ENCODE data around the gene LSM14A.

GRCh38 chr19:34274284-34274826 lies 102.1 kb downstream of the LSM14A start:
- TF ChIP-seq, protein P1, sequence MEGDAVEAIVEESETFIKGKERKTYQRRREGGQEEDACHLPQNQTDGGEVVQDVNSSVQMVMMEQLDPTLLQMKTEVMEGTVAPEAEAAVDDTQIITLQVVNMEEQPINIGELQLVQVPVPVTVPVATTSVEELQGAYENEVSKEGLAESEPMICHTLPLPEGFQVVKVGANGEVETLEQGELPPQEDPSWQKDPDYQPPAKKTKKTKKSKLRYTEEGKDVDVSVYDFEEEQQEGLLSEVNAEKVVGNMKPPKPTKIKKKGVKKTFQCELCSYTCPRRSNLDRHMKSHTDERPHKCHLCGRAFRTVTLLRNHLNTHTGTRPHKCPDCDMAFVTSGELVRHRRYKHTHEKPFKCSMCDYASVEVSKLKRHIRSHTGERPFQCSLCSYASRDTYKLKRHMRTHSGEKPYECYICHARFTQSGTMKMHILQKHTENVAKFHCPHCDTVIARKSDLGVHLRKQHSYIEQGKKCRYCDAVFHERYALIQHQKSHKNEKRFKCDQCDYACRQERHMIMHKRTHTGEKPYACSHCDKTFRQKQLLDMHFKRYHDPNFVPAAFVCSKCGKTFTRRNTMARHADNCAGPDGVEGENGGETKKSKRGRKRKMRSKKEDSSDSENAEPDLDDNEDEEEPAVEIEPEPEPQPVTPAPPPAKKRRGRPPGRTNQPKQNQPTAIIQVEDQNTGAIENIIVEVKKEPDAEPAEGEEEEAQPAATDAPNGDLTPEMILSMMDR (conservative IDR thresholded peaks at IDR 0.05; ENCODE audit: low read length) = no peak
- no peak for TF ChIP-seq EZH2phosphoT487 (IDR thresholded peaks at IDR 0.05; ENCODE audit: borderline replicate concordance)
